Left hindlimb (tissue), 1 donor: ENCODE results near the gene ZFPM1.

Experiments used
- DNase-seq: peaks from one replicate; pipeline ENCODE4 v3.0.0-alpha.2; 2018

The ZFPM1 gene

GRCh38 chr16:88452482-88453216 lies 431 bp upstream of the ZFPM1 start:
- peak; percentile 98 for DNase-seq

- DNase-seq = no peak
These were observed 787 bp downstream of the ZFPM1 start for GRCh38 chr16:88453611-88454522.

GRCh38 chr16:88454523-88454947 lies 1.5 kb downstream of the ZFPM1 start:
- no peak for DNase-seq

GRCh38 chr16:88455610-88456355 lies 2.7 kb downstream of the ZFPM1 start:
- no peak for DNase-seq

GRCh38 chr16:88456356-88457292 lies 3.5 kb downstream of the ZFPM1 start:
- DNase-seq = no peak

GRCh38 chr16:88458039-88458772 lies 5.1 kb downstream of the ZFPM1 start:
- no peak for DNase-seq

GRCh38 chr16:88458773-88459235 lies 5.7 kb downstream of the ZFPM1 start:
- no peak for DNase-seq

GRCh38 chr16:88459366-88460073 lies 6.4 kb downstream of the ZFPM1 start:
- no peak for DNase-seq

GRCh38 chr16:88460496-88461330 lies 7.6 kb downstream of the ZFPM1 start:
- DNase-seq = no peak

- no peak for DNase-seq
These were observed 8.5 kb downstream of the ZFPM1 start for GRCh38 chr16:88461331-88462269.

- DNase-seq = no peak
These were observed 9.3 kb downstream of the ZFPM1 start for GRCh38 chr16:88462396-88462795.

GRCh38 chr16:88463411-88463810 lies 10.3 kb downstream of the ZFPM1 start:
- DNase-seq = no peak

GRCh38 chr16:88464447-88465318 lies 11.6 kb downstream of the ZFPM1 start:
- DNase-seq = no peak

- DNase-seq = no peak
These were observed 12.4 kb downstream of the ZFPM1 start for GRCh38 chr16:88465387-88465983.

- no peak for DNase-seq
These were observed 13.2 kb downstream of the ZFPM1 start for GRCh38 chr16:88466175-88466862.

GRCh38 chr16:88466949-88467348 lies 13.9 kb downstream of the ZFPM1 start:
- no peak for DNase-seq
